GM19395 (cell line): Measurements from ENCODE around the gene MYLIP.

Experiments
- ATAC-seq: cut with Tn5 transposase; IDR thresholded peaks from one replicate; pipeline ENCODE4 v1.9.1; 2021; ENCODE audit warnings: mild to moderate bottlenecking, moderate library complexity; ENCODE audit not compliant: unreplicated experiment

MYLIP gene

DNA sequence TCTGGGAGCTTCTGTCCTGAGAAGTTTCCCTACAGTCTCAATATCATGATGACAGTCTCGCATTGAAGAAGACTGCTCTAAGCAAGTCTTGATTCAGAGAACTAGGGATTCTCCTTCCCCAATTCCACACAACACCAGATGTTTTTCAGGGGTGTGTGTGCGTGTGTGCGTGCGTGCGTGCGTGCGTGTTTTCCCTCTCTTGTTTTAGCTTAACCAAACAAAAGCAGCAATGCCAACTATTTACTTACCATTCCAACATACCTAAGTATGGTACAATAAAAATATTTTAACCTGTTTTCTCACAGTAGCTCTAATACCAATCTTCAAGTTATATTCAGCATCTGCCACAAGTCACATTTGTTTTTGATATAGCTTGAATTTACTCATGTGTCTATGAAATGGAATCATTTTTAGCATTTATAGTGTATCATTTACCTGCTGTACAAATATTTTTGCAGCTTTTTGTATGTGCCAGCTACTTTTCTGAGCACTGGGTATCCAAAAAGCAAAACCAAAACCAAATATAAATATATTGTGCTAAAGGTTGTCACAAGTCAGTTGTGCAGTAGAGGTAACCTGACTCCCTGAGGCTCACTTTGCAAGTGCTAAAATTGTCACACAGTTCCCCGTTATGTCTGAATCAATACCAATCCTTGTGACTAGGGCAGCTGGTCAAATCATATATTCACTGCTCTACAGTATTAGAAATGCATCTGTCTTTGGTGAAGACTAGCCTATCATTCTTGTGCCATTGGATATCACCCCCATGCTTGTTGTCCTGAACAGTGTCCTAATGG lies 21.7 kb upstream of the MYLIP start:
- no peak for ATAC-seq

GRCh38 chr6:16108419-16108818 lies 20.5 kb upstream of the MYLIP start:
- no peak for ATAC-seq

- no peak for ATAC-seq
Observed at GRCh38 chr6:16108921-16109658, 19.8 kb upstream of the MYLIP start.

GRCh38 chr6:16109659-16110305 lies 19.1 kb upstream of the MYLIP start:
- ATAC-seq: no peak

- ATAC-seq: no peak
Observed at GRCh38 chr6:16118825-16119224, 10.1 kb upstream of the MYLIP start.

DNA sequence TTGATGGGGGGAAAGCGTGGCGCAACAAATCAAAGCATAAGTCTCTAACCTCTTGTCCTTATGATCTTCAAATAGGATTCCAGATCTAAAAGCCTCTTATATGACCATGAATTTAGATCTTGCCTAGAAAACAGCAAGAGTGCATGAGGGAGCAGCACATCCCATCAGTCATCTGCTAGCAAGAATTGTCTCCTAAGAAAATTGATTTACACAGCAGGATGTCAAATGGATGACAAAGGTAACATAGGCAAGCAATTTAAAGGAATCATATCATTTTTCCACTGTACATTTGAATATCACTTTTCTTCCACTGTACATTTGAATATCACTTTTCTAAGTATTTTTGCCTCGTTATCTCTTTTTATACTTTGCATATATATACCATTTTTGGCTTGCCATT lies 7.5 kb upstream of the MYLIP start:
- ATAC-seq: no peak

- no peak for ATAC-seq
Observed at GRCh38 chr6:16122197-16122596, 6.7 kb upstream of the MYLIP start.

- ATAC-seq: no peak
Observed at GRCh38 chr6:16124198-16125180, 4.4 kb upstream of the MYLIP start.

GRCh38 chr6:16126056-16126455 lies 2.8 kb upstream of the MYLIP start:
- ATAC-seq: no peak

- no peak for ATAC-seq
Observed at GRCh38 chr6:16126861-16127260, 2.0 kb upstream of the MYLIP start.

- ATAC-seq: no peak
Observed at GRCh38 chr6:16127471-16127870, 1.4 kb upstream of the MYLIP start.

DNA sequence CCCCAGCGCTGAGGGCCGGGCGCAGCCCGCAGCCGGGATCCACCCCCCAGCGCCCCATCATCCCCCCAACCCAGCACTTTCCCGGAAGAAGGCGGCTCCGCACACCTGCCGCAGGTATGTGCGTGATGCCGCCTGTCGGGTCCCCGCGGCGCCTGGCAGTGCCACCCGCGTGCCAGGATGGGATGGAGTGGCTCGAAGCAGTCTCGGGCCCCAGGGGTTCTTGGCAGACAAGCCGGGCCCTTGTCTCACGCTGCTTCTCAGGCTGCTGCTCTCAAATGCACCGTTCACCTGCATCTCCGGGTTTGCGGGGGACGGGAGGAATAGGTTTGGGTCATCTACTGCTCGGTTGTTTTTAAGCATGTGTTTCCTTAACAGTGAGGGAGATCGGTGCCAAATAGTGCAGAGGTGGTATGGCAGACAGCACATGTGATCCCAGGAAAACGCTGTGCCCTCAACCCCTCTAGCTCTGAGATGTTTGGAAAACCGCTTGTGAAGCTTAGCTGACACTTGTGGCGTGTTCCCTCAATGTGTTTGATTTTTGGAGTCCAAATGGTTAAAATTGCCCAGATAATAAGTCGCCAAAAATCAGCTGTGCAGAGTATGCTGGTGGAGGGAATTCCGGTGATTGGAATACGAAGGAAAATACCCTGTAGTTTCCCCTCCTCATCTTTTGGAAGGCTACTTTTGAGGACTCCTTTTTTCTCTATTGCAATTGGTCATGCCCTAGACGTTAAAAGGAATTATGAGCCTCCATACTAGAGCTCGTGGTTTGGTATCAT lies 926 bp downstream of the MYLIP start:
- ATAC-seq: no peak

GRCh38 chr6:16130437-16130891 lies 1.6 kb downstream of the MYLIP start:
- peak; percentile 5 for ATAC-seq

GRCh38 chr6:16130932-16131387 lies 2.1 kb downstream of the MYLIP start:
- peak; percentile 76 for ATAC-seq

GRCh38 chr6:16132909-16133308 lies 4.0 kb downstream of the MYLIP start:
- no peak for ATAC-seq

DNA sequence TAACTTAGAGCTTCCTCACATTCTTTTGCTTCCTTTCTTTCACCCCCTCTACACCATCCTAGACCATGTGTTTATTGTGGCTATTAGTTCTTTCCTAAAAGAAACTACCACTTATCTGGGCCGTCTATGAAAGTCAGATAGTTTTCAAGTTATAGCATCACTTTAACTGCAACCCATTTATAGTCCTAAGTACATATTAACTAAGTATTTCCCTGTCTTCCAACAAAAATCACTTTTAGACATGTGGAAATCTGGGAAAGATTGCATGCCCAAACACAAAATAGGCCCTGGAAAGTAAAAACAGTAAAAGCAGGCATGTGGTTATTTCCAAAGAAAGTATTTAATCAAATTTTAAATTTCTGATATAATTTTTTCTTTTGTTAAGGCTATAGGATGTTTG lies 5.5 kb downstream of the MYLIP start:
- no peak for ATAC-seq

- no peak for ATAC-seq
Observed at GRCh38 chr6:16135066-16135465, 6.2 kb downstream of the MYLIP start.

DNA sequence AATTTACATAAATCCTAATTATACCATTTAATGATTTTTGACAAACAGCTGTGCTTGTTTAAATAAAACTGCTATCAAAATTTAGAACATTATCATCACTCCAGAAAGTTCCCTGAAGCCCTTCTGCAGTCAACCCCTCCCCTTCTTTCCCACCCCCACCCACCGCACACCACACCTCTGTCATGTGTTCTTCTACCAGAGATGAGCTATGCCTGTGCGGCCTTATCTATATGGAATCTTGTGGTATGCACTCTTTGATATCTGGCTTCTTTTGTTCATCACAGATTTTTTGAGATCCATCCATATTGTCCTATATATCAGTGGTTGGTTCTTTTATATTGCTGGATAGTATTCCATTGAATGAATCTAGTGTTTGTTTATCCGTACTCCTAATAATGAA lies 7.2 kb downstream of the MYLIP start:
- ATAC-seq: no peak

GRCh38 chr6:16136621-16137450 lies 8.0 kb downstream of the MYLIP start:
- ATAC-seq: peak; percentile 53
